Measurements from ENCODE around the gene PHF21A.
A peak's percentile ranks its signal among the peaks of the same experiment; 100 is the strongest.

PHF21A gene

DNA sequence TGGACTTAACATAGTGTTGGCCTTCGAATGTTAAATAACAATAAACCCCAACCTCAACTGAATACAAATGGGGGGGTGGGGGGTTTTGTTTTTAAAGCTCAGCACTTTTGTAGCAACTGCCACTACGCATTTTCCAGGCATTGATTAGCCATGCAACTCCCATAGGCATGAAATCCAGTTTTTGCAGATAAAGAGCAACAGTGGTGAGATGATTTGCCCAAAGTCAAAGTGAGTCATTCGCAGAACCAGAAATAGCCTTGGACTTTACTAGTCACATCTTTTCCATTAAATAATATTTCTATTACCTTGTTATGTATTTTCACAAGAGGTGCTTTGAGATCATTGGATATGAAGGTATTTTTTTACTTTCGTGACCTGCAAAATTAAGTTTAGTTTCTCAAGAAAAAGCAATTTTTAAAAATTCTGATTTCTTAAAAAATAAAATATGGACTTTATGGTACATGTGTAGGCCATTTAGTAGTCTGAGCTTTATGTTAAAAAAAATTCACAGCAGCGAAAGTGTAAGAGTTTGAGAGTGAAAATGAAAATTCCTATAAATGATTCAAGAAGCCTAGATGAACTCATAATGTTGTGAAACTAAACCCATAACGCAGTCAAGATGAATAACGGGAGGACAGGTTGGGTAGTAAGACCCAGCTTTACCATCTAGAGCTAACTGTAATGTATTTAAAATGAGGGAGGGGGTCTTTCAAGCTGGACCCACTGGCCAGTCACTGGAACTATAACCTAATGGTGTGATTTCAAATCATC is 1.9 kb upstream of the PHF21A start:
- H3K27ac ChIP-seq (ENCODE audit: low read depth, low read length): no peak overlapping the region
- peaks cover 18% of the 10 kb centered on the region for H3F3A ChIP-seq (ENCODE audit: insufficient read depth)
- no peaks in the 10 kb centered on the region for H3K27me3 ChIP-seq (ENCODE audit: low read length)
- H3K36me3 ChIP-seq (ENCODE audit: low read length): no peaks in the 10 kb centered on the region
- peaks cover 20% of the 10 kb centered on the region; the same call in 1 of the 2 replicates for H3K79me2 ChIP-seq (ENCODE audit: insufficient read depth, low read length)
- peak overlapping the region; percentile 100 for H3K4me2 ChIP-seq (ENCODE audit: low read depth, low read length, poor library complexity, severe bottlenecking)
- H3K9me3 ChIP-seq (ENCODE audit: insufficient read depth, low read length): no peaks in the 10 kb centered on the region
- no peak overlapping the region for H3K9ac ChIP-seq (ENCODE audit: low read length)
- H2AFZ ChIP-seq (ENCODE audit: low read depth, low read length, severe bottlenecking): no peak overlapping the region
- TF ChIP-seq, protein P1, sequence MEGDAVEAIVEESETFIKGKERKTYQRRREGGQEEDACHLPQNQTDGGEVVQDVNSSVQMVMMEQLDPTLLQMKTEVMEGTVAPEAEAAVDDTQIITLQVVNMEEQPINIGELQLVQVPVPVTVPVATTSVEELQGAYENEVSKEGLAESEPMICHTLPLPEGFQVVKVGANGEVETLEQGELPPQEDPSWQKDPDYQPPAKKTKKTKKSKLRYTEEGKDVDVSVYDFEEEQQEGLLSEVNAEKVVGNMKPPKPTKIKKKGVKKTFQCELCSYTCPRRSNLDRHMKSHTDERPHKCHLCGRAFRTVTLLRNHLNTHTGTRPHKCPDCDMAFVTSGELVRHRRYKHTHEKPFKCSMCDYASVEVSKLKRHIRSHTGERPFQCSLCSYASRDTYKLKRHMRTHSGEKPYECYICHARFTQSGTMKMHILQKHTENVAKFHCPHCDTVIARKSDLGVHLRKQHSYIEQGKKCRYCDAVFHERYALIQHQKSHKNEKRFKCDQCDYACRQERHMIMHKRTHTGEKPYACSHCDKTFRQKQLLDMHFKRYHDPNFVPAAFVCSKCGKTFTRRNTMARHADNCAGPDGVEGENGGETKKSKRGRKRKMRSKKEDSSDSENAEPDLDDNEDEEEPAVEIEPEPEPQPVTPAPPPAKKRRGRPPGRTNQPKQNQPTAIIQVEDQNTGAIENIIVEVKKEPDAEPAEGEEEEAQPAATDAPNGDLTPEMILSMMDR (IDR thresholded peaks at IDR 0.05; ENCODE audit: insufficient read depth, low read length, poor library complexity, severe bottlenecking): no peak
- no peak for TF ChIP-seq EZH2phosphoT487 (conservative IDR thresholded peaks at IDR 0.05; ENCODE audit: low read length)
- no peaks in the 10 kb centered on the region for H4K20me1 ChIP-seq (ENCODE audit: low read depth, low read length)
- no peak overlapping the region for H3K4me3 ChIP-seq (ENCODE audit: insufficient read depth, low read length, poor library complexity, severe bottlenecking)
- no peaks in the 10 kb centered on the region for H3K9me2 ChIP-seq (replicated peaks; ENCODE audit: insufficient read depth, low read length)

DNA sequence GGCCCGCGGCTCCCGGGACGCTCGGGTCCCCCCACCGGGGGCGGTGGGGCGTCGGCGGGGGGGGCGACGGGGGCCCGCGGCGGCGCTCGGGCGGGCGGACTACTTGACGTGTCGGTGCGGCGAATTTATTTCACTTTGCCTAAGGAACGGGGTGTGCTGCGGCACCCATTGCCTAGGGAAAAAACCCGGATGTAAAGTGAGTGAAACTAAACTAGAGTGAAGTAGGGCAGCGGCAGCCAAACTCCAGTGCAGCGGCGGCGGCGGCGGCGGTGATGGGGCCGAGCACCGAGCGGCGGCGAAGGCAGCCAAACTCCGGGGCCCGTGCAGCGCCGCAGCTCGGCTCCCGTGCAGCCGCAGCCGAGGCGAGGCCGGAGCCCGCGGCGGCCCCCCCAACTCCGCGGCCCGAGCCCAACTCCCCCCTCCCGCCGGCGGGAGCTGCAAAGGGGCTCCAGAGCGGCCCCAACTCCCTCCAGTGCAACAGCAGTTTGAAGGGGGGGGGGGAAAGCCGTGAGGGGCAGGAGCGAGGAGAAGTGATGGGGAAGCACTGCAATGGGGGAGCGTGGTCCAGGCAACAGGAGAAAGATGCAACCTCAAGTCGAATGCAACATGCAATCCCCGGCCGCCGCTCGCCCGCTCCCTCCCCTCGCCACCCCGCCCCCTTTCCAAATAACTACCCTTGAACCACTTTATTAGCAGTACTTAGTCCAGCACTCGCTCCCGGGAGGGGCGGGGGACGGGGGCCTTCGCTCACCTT is 647 bp upstream of the PHF21A start:
- Histone ChIP-seq H3K9me2 (replicated peaks; ENCODE audit: insufficient read depth, low read length) (no peaks in the 10 kb centered on the region), H3K79me2 (ENCODE audit: insufficient read depth, low read length) (peaks cover 32% of the 10 kb centered on the region), H3F3A (ENCODE audit: insufficient read depth) (peaks cover 18% of the 10 kb centered on the region), H3K27me3 (ENCODE audit: low read length) (no peaks in the 10 kb centered on the region), H3K36me3 (ENCODE audit: low read length) (no peaks in the 10 kb centered on the region), H3K4me2 (ENCODE audit: low read depth, low read length, poor library complexity, severe bottlenecking) (peak overlapping the region; percentile 100), H3K9ac (ENCODE audit: low read length) (peak overlapping the region; percentile 87), H3K27ac (ENCODE audit: low read depth, low read length) (peak overlapping the region; percentile 90), H3K4me3 (ENCODE audit: insufficient read depth, low read length, poor library complexity, severe bottlenecking) (peak overlapping the region; percentile 87), H2AFZ (ENCODE audit: low read depth, low read length, severe bottlenecking) (peak overlapping the region; percentile 92), H3K9me3 (ENCODE audit: insufficient read depth, low read length) (no peaks in the 10 kb centered on the region), H4K20me1 (ENCODE audit: low read depth, low read length) (no peaks in the 10 kb centered on the region)
- TF ChIP-seq, protein P1 (IDR thresholded peaks at IDR 0.05; ENCODE audit: insufficient read depth, low read length, poor library complexity, severe bottlenecking): no peak

DNA sequence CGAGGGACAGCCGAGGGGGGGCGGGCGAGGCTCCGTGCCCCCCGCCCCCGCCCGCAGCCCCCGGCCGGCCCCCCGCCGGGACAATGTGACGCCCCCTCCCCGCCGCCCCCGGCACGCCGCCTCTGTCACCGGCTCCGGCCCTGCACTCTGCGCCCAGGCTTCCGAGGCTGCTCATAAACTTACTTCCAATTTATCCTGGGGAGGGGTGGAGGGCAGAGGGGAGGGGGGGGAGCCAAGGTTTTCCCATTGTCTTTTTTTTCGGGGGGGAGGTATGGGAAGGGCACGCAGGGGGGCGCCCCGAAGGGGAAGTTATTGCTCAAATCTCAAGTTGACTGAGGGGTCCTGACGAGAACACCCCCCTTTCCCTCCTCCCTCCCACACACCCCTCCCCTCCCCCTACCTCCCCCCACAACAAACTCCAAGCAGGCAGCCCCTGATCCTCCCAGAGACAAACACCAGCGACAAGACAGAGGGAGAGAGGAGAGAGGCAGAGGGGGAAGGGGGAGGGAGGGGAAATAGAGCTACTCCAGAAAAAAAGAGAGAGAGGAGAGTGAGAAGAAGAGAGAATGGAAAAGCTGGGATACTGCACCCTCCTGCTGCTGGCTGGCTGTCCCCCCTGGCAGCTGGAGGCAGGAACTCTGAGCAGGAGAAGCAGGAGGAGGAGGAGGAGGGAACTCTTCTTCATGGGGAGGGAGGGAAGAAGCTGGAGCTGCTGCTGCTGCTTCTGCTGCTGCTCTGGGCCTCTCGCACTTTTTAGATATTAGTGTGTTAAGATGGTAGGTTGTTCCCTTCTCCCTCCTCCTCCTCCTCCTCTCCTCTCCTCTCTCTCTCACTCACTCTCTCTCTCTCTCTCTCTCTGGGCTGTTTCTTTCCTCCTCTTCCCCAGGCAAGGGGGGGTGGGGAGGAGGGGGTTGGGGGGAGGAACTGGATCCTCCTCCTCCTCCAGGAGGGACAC is 631 bp downstream of the PHF21A start:
- Histone ChIP-seq H2AFZ (ENCODE audit: low read depth, low read length, severe bottlenecking) (peak overlapping the region; percentile 69), H3K9me2 (replicated peaks; ENCODE audit: insufficient read depth, low read length) (no peaks in the 10 kb centered on the region)
- TF ChIP-seq EZH2phosphoT487 (conservative IDR thresholded peaks at IDR 0.05; ENCODE audit: low read length): no peak
- TF ChIP-seq, protein P1 (IDR thresholded peaks at IDR 0.05; ENCODE audit: insufficient read depth, low read length, poor library complexity, severe bottlenecking): no peak

More for the DNA sequence above, 631 bp downstream of the PHF21A start:
- H4K20me1 ChIP-seq (ENCODE audit: low read depth, low read length): no peaks in the 10 kb centered on the region
- peak overlapping the region; percentile 94 for H3K4me3 ChIP-seq (ENCODE audit: insufficient read depth, low read length, poor library complexity, severe bottlenecking)
- peak overlapping the region; percentile 99 for H3K4me2 ChIP-seq (ENCODE audit: low read depth, low read length, poor library complexity, severe bottlenecking)
- H3F3A ChIP-seq (ENCODE audit: insufficient read depth): peaks cover 23% of the 10 kb centered on the region
- peaks cover 45% of the 10 kb centered on the region for H3K79me2 ChIP-seq (ENCODE audit: insufficient read depth, low read length)
- no peaks in the 10 kb centered on the region for H3K9me3 ChIP-seq (ENCODE audit: insufficient read depth, low read length)
- no peaks in the 10 kb centered on the region for H3K36me3 ChIP-seq (ENCODE audit: low read length)
- peak overlapping the region; percentile 90 for H3K27ac ChIP-seq (ENCODE audit: low read depth, low read length)
- no peaks in the 10 kb centered on the region for H3K27me3 ChIP-seq (ENCODE audit: low read length)
- H3K9ac ChIP-seq (ENCODE audit: low read length): peak overlapping the region; percentile 84
